ENCODE data around the gene CDC73. TPM values are rescaled to one million over a fixed set of nuclear protein-coding genes. Genes with fewer than 3 reads are reported as not detected.

Gene CDC73
- total RNA-seq, 1 experiment from 2014 or later = 78.2 TPM

- no peak for TF ChIP-seq REST (IDR thresholded peaks at IDR 0.05; ENCODE audit: insufficient read depth in 1 of 2, low read depth in 2 of 2, low read length in 1 of 2)
- no peak for TF ChIP-seq TCF7L2 (IDR thresholded peaks at IDR 0.05; ENCODE audit: low read depth, low read length)
- TF ChIP-seq SIN3A (IDR thresholded peaks at IDR 0.05; ENCODE audit: borderline replicate concordance, insufficient read depth, low read depth, low read length) = no peak
- TF ChIP-seq CTCF (IDR thresholded peaks at IDR 0.05) = no peak
- no peak for TF ChIP-seq POLR2AphosphoS5 (IDR thresholded peaks at IDR 0.05; ENCODE audit: low read depth, low read length)
- POLR2A ChIA-PET = interaction anchor here (1.1 kb wide), 1 partner anchor 13 kb away, joined by 3 read pairs; the partner anchor contains the start of gene GLRX2
- intact Hi-C loops (cut with micrococcal nuclease; ENCODE audit: unreplicated experiment) = no loop called here
These were observed 3.6 kb upstream of the CDC73 start for GRCh38 chr1:193118194-193118593.

GRCh38 chr1:193118803-193119730 is 2.8 kb upstream of the CDC73 start:
- CTCF ChIA-PET = no interaction called here
- intact Hi-C loops (cut with micrococcal nuclease; ENCODE audit: unreplicated experiment) (no loop called here), in situ Hi-C loops (cut with HindIII; ENCODE audit: low pct_unique_long_range_greater_than_20kb, low sequenced_read_pairs) (no loop called here)
- Histone ChIP-seq H3K36me3 (ENCODE audit: control insufficient read depth, insufficient read depth, low read length) (peaks cover 5% of the 10 kb centered on the region), H3K4me3 (ENCODE audit: low read depth in 2 of 2, low read length in 2 of 2) (no peak overlapping the region), H3K27me3 (ENCODE audit: control insufficient read depth, insufficient read depth, low read length) (no peaks in the 10 kb centered on the region), H3K27ac (ENCODE audit: low read length) (no peak overlapping the region), H3K9me3 (ENCODE audit: control insufficient read depth, insufficient read depth, low read depth, low read length) (no peaks in the 10 kb centered on the region), H3K4me1 (ENCODE audit: control insufficient read depth, insufficient read depth, low read length) (peaks cover 23% of the 10 kb centered on the region)
- POLR2A ChIA-PET = interaction anchor here (1.1 kb wide), 1 partner anchor 14 kb away, joined by 3 read pairs; the partner anchor contains the start of gene GLRX2
- ATAC-seq (no peak), DNase-seq (ENCODE audit: low read depth, low spot score) (no peak)
- no TSS peak for BruUV-seq (replicated peaks)
- TF ChIP-seq CTCF (IDR thresholded peaks at IDR 0.05) (no peak), TCF7L2 (IDR thresholded peaks at IDR 0.05; ENCODE audit: low read depth, low read length) (no peak), SIN3A (IDR thresholded peaks at IDR 0.05; ENCODE audit: borderline replicate concordance, insufficient read depth, low read depth, low read length) (no peak), POLR2AphosphoS5 (IDR thresholded peaks at IDR 0.05; ENCODE audit: low read depth, low read length) (no peak), REST (IDR thresholded peaks at IDR 0.05; ENCODE audit: insufficient read depth in 1 of 2, low read depth in 2 of 2, low read length in 1 of 2) (no peak)

More at GRCh38 chr1:193118194-193118593, 3.6 kb upstream of the CDC73 start:
- in situ Hi-C loops (cut with HindIII; ENCODE audit: low pct_unique_long_range_greater_than_20kb, low sequenced_read_pairs) = no loop called here
- H3K27me3 ChIP-seq (ENCODE audit: control insufficient read depth, insufficient read depth, low read length) = no peaks in the 10 kb centered on the region
- H3K36me3 ChIP-seq (ENCODE audit: control insufficient read depth, insufficient read depth, low read length) = peaks cover 4% of the 10 kb centered on the region; the same call in 1 of the 2 replicates
- DNase-seq (ENCODE audit: low read depth, low spot score) = no peak
- H3K4me1 ChIP-seq (ENCODE audit: control insufficient read depth, insufficient read depth, low read length) = peaks cover 25% of the 10 kb centered on the region
- H3K4me3 ChIP-seq (ENCODE audit: low read depth in 2 of 2, low read length in 2 of 2) = no peak overlapping the region
- no peak overlapping the region for H3K27ac ChIP-seq (ENCODE audit: low read length)
- no peak for ATAC-seq
- CTCF ChIA-PET = no interaction called here
- H3K9me3 ChIP-seq (ENCODE audit: control insufficient read depth, insufficient read depth, low read depth, low read length) = no peaks in the 10 kb centered on the region
- no TSS peak for BruUV-seq (replicated peaks)
